AG04450 (cell line): ENCODE data around the gene CLDN19. TPM values are rescaled to one million over a fixed set of nuclear protein-coding genes. Genes with fewer than 3 reads are reported as not detected.

Source experiments
- CTCF ChIA-PET: fragments of 300-600, 350-600 bp; formaldehyde crosslinking; extraction: SDS; loops from one replicate; lab custom pipeline; 2022; ENCODE audit warnings: antibody characterized with exemption, inconsistent platforms; lab: Charles Lee
- POLR2A ChIA-PET: fragments of 350-600 bp; formaldehyde crosslinking; extraction: SDS; loops from one replicate; lab custom pipeline; 2021; ENCODE audit warnings: antibody characterized with exemption, inconsistent platforms; lab: Yijun Ruan, JAX
- DNase-seq: peaks from one replicate; pipeline ENCODE4 v3.0.0-alpha.2; 2011; ENCODE audit warnings: low read depth, low spot score
- H3K27ac ChIP-seq: one replicate; pipeline ENCODE4 v1.5.1; 2012; ENCODE audit warnings: low read depth, low read length, control low read depth
- H3K27me3 ChIP-seq: one replicate; pipeline ENCODE4 v1.6.0; 2012; ENCODE audit warnings: low read length; ENCODE audit not compliant: control insufficient read depth, insufficient read depth
- H3K4me3 ChIP-seq: 2 replicates; pipeline ENCODE4 v1.5.1; 2011; ENCODE audit warnings: mild to moderate bottlenecking, low read depth, low read length, control low read depth
- H3K9me3 ChIP-seq: 2 replicates; pipeline ENCODE4 v1.5.1; 2012; ENCODE audit warnings: low read length; ENCODE audit not compliant: control insufficient read depth, insufficient read depth
- CTCF ChIP-seq: IDR thresholded peaks from 2 replicates; pipeline ENCODE4 v1.5.1; 2011; ENCODE audit warnings: low read depth, low read length, control low read depth, inconsistent platforms
- polyA plus RNA-seq: library from polyadenylated mRNA; depleted of rRNA; stranded (reverse); fragments of >200 nt; gene quantifications from 2 replicates; pipeline ENCODE4 v1.2.3, GENCODE V29; 2011

CLDN19 gene
- polyA plus RNA-seq, 1 experiment, result not detected

GRCh38 chr1:42737986-42738677 is 1.9 kb downstream of the CLDN19 start:
- ChIA-PET POLR2A (interaction anchor here (1.8 kb wide), 1 partner anchor 56 kb away, joined by 5 read pairs; the partner anchor contains the start of gene YBX1), CTCF (no interaction called here)
- H3K4me3 ChIP-seq, result no peak overlapping the region
- TF ChIP-seq CTCF, result no peak
- H3K9me3 ChIP-seq, result no peaks in the 10 kb centered on the region; the same call in 1 of the 2 replicates
- no peak for DNase-seq
- peaks cover 6% of the 10 kb centered on the region for H3K27me3 ChIP-seq
- no peak overlapping the region for H3K27ac ChIP-seq

GRCh38 chr1:42737257-42737656 is 2.8 kb downstream of the CLDN19 start:
- no peaks in the 10 kb centered on the region; the same call in 1 of the 2 replicates for H3K9me3 ChIP-seq
- CTCF ChIA-PET, result no interaction called here
- no peak overlapping the region for H3K27ac ChIP-seq
- H3K27me3 ChIP-seq, result peaks cover 7% of the 10 kb centered on the region
- POLR2A ChIA-PET, result interaction anchor here (0.6 to 1.8 kb wide), 2 partner anchors 55 to 280 kb away, joined by 4 to 5 read pairs; partner anchors contain the start of gene YBX1
- no peak for TF ChIP-seq CTCF
- no peak for DNase-seq
- no peak overlapping the region for H3K4me3 ChIP-seq

GRCh38 chr1:42736571-42737200 is 3.4 kb downstream of the CLDN19 start:
- ChIA-PET POLR2A (interaction anchor here (0.6 kb wide), 1 partner anchor 279 kb away, joined by 4 read pairs; no protein-coding TSS in a partner anchor), CTCF (no interaction called here)
- no peak overlapping the region for H3K4me3 ChIP-seq
- H3K27me3 ChIP-seq, result peaks cover 9% of the 10 kb centered on the region
- no peak overlapping the region for H3K27ac ChIP-seq
- DNase-seq, result no peak
- TF ChIP-seq CTCF, result no peak
- H3K9me3 ChIP-seq, result no peaks in the 10 kb centered on the region; the same call in 1 of the 2 replicates

- Histone ChIP-seq H3K9me3 (no peaks in the 10 kb centered on the region; the same call in 1 of the 2 replicates), H3K27ac (no peak overlapping the region), H3K27me3 (peaks cover 9% of the 10 kb centered on the region), H3K4me3 (no peak overlapping the region)
- ChIA-PET CTCF (interaction anchor here (1.1 kb wide), 1 partner anchor 17 kb away, joined by 4 read pairs; no protein-coding TSS in a partner anchor), POLR2A (no interaction called here)
- peak; percentile 43 for TF ChIP-seq CTCF
- no peak for DNase-seq
Measured at GRCh38 chr1:42736152-42736551, 3.9 kb downstream of the CLDN19 start.
